Non-pigmented ciliary epithelial cell (primary cell): ENCODE data around the gene C17orf50.

Source experiments
- DNase-seq: peaks from one replicate; pipeline ENCODE4 v3.0.0-alpha.2; 2010; ENCODE audit warnings: low read depth

C17orf50 gene

DNA sequence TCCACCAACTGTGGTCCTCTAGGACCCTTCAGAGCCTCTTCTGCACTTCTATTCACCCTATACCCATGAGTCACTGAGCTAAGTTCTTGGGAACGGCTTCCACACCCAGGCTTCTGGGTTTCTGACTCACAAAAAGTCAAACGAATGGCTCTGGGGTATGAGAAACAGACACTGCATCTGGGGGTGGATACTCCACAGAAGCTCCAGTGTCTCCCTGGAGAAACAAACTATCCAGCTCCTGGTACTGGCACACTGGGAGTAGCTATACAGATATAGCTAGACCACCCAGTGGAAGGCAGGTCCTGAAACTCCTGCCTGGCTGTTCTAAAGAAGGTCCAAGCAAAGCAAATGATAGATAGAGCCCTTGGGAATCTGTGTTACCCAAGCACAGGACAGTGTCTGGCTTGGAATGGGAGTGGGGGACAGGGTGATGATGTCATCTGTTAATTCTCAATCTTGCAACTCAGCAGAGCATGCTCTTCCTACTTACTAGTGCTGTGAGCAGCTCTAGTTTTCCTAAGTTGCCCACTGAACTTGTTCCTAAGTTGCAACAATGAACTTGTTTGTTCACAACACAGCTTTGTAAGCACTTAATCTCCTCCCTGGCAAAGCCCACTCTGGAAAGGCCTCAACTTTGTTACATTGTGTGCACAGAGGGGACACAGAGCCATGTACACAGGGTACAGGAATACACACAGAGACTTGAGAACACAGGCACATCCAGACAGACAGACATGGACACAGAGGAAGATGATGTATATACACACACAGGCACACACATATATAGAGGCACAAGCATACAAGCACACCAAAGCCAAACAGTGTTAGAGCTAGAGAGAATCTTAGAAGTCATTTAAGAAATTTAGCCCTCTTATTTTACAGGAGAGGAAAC is 28.0 kb downstream of the C17orf50 start:
- peak; percentile 80 for DNase-seq

DNA sequence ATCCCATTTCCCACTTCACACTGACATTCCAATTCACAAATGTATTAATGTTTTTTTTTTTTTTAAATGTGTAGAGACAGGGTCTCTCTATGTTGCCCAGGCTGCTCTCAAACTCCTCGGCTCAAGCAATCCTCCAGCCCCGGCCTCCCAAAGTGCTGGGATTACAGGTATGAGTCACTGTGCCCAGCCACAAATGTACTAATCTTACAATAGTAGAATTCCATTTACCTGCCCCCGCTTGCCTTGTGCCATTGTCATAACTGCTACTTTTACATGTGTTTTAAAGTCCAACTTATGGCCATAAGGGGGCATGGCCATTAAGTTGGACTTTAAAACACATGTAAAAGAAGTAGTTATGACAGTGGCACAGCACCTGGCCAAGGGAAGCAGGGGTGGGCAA is 30.2 kb downstream of the C17orf50 start:
- DNase-seq: no peak

GRCh38 chr17:35791681-35792350 is 31.1 kb downstream of the C17orf50 start:
- no peak for DNase-seq

- no peak for DNase-seq
Measured at GRCh38 chr17:35793257-35793656, 32.6 kb downstream of the C17orf50 start.

- DNase-seq: no peak
Measured at GRCh38 chr17:35795007-35795870, 34.6 kb downstream of the C17orf50 start, which contains the start of gene MMP28. Gene MMP28 (minus strand): TSS chr17:35795641. CDS start chr17:35795377, 264 bp downstream.

GRCh38 chr17:35795871-35796265 is 35.2 kb downstream of the C17orf50 start:
- no peak for DNase-seq

DNA sequence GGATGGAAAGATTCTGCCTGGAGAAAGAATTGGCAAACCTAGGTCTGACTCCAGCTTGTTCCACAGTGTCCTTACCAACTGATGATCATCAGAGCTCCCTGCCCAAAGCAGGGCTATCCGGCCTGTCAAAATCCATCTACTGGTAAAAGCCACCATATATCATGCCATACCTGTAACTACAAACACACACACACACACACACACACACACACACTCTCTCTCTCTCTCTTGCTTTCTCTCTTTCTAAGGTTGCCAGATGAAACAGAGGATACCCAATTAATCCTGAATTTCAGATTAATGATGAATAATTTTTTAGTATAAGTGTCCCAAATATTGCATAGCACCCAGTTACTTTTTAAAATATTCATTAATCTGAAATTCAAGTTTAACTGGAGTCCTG is 36.3 kb downstream of the C17orf50 start:
- no peak for DNase-seq

DNA sequence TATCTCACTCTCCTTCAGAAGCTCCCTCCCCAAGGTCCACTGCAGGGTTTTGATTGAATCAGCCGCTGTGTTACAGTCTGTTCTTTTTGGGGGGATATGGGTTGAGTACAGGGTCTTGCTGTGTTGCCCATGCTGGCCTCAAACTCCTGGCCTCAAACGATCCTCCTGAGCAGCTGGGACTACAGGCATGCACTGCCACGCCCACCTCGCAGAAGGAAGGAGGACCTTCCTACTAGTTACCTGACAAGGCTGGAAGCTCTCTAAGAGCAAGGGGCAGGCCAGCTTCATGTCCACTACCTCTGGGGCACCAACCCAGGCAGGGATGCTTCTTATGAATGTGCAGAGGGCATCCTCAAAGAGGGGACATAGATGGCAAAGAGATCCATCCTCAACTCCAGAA is 36.7 kb downstream of the C17orf50 start:
- DNase-seq: no peak

- no peak for DNase-seq
Measured at GRCh38 chr17:35797918-35798317, 37.2 kb downstream of the C17orf50 start.

- DNase-seq: no peak
Measured at GRCh38 chr17:35799942-35800341, 39.3 kb downstream of the C17orf50 start.

GRCh38 chr17:35801583-35802224 is 41.0 kb downstream of the C17orf50 start:
- no peak for DNase-seq

DNA sequence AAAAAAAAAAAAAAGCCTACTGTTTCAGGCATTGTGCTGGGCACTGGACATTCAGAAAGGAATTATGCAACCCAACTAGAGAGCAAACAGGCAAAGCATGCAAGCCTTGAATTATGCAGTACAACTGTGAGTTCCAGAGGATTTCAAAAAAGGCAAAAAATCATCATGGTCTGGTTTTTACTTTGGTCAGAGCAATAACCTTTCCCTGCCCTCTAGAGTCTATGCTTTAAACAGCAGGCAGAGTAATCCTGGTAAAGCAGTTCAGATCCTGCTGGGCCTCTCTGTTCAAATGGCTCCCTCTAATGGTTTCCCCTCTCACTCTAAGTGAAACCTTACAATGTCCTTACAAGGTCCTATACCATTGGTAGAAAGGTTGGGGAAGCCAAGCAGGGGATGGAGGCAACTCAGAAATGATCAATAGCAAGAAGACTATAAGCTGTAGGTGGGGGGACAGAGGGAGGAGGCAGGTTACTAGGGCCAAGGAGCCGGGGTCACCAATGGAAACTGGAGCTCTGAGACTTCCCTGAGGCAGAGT is 44.0 kb downstream of the C17orf50 start:
- peak; percentile 81 for DNase-seq

- no peak for DNase-seq
Measured at GRCh38 chr17:35807371-35808144, 46.9 kb downstream of the C17orf50 start.

DNA sequence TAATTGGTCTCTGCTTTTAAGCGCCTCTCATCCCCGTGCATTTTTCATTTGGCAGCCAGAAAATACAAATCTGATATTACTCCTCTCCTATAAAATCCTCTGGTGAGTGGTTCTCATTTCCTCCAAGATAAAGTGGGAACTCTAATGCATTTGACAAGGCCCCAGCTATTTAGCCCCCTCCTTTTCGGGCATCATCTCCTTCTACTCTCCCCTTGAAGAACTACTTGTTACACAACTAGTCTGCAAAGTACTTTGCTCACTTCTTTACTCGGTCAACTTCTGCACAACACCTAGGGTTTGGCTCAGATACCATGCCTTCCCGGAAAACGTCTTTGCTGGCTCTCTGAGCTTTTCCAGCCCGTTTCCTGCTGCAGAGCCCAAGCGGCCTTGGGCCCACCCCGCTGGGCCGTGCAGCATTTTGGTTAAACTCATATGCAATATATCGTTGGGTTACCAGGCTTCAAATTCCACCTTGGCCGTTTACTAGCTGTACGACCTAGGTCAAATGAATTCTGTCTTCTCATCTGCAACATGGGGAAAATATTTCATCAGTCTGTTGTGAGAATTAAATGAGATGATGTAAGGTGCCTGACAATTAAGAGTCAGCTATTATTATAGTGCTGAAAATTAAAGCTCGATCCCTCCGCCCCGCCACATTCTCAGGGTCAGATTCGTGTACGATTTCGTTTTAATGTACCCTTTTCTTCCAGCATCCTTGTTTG is 47.7 kb downstream of the C17orf50 start:
- no peak for DNase-seq

DNA sequence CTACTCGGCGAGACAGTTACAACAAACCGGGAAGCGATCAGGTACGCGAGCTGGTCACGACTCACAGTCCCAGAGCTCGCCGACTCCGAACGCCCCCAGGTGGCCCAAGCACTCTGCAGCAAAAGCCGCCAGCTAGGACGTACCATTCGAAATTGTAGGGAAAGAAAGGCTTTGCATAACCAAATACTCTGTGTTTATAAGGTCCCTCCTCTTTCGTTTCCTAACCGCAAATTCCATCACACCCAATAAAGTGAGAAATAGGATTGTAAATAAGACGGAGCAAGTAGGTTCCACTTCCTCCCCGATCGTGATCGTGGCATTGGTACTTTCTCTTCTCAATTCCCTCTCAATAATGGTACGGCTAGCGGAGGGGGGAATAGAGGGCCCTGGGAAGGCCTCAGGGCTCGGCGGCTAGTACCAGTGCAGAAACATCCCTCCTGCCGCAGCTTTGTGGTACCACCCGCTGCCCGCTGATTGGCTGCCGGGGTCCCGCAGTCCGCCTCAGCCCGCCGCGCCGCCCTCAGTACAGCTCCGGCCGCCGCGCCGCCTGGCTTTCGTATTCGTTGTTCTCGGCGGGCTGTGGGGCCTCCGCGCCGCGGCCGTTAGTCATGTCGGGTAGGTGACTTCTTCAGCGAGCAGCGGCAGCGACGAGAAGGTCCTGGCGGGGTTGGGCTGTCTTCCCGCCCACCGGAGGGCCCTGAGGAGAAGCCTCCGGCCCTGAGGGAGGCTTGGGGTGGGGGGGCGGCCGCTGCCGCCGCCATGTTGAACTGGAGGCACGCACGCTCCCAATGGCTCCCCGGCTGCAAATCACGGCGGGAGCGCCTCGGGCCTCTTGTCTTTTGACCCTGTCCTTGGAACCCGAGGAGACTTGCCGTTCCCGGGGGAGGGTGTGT is 48.5 kb downstream of the C17orf50 start, which contains the start of gene TAF15:
Gene TAF15 (plus strand): TSS at position 523 of the 893 bp plus-strand sequence. CDS start 86 bp downstream, at position 609.
- peak; percentile 90 for DNase-seq

GRCh38 chr17:35809855-35810461 is 49.3 kb downstream of the C17orf50 start:
- no peak for DNase-seq

- DNase-seq: no peak
Measured at GRCh38 chr17:35811759-35812158, 51.1 kb downstream of the C17orf50 start.

DNA sequence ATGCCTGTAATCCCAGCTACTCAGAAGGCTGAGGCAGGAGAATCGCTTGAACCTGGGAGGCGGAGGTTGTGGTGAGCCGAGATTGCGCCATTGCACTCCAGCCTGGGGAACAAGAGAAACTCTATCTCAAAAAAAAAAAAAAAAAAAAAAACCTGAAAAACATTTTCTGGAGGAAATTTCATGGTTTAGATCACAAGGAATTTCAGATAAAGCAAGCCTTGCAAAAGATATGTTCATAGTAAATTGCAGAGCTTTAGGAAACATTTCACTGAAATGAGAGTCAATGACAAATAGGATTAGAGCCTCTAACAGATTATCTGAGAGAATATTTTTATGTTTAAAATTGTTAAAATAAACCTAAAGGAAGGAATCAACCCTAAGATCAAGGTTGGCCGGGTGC is 51.8 kb downstream of the C17orf50 start:
- DNase-seq: no peak
